ENCODE data around the gene HSD17B10. TPM values are rescaled to one million over a fixed set of nuclear protein-coding genes. Genes with fewer than 3 reads are reported as not detected.

Gene HSD17B10
- total and polyA plus RNA-seq, 2 of the 13 experiments (the other 11 are each of a cell fraction or from before 2014, with no cell fraction given), result 68.7 to 84.7 TPM

DNA sequence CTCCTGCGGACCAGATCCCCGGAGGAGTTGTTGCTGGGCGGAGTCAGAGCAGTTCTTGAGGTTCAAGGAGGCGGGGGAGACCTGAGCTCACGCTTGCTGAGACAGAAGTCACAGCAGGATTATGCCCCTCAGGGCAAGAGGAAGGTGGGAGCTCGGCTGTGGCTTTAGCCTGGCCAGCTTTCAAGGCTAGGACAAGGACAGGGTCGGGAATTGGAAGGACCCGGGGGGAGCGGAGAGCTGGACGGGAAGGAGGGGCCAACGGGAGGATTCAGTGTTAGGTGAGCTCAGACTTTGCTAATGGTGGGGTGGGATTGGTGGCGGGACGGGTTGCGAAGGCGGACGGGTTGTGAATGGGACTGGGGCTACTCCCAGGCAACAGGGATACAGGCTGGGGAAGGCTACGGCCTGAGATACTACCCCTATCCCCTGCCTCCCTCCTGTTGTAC lies 11.3 kb downstream of the HSD17B10 start, which contains the start of gene RIBC1:
RIBC1 (plus strand) TSS at position 13 of the 446 bp plus-strand sequence. CDS start 3,404 bp downstream, outside the sequence.
- no peak for TF ChIP-seq ZNF24 (IDR thresholded peaks at IDR 0.05)
- peak; percentile 23 for TF ChIP-seq HNRNPLL (IDR thresholded peaks at IDR 0.05; ENCODE audit: low read depth, low read length, poor library complexity, severe bottlenecking)
- TF ChIP-seq, protein P1, sequence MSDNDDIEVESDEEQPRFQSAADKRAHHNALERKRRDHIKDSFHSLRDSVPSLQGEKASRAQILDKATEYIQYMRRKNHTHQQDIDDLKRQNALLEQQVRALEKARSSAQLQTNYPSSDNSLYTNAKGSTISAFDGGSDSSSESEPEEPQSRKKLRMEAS (IDR thresholded peaks at IDR 0.05), result 0 out of 2 replicates have a peak, but pooled peaks have one; percentile 2
- TF ChIP-seq, protein P2, sequence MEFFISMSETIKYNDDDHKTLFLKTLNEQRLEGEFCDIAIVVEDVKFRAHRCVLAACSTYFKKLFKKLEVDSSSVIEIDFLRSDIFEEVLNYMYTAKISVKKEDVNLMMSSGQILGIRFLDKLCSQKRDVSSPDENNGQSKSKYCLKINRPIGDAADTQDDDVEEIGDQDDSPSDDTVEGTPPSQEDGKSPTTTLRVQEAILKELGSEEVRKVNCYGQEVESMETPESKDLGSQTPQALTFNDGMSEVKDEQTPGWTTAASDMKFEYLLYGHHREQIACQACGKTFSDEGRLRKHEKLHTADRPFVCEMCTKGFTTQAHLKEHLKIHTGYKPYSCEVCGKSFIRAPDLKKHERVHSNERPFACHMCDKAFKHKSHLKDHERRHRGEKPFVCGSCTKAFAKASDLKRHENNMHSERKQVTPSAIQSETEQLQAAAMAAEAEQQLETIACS (CRISPR knock-in tag; IDR thresholded peaks at IDR 0.05), result no peak
- TF ChIP-seq ZNF501 (CRISPR knock-in tag; IDR thresholded peaks at IDR 0.05), result 0 out of 2 replicates have a peak, but pooled peaks have one; percentile 8
- TF ChIP-seq SIN3A (IDR thresholded peaks at IDR 0.05; ENCODE audit: borderline replicate concordance, low read depth, low read length), result 0 out of 2 replicates have a peak, but pooled peaks have one; percentile 13
- Histone ChIP-seq H3K27me3 (ENCODE audit: control insufficient read depth in 1 of 2, insufficient read depth in 2 of 2, low read length in 2 of 2) (no peaks in the 10 kb centered on the region), H3K36me3 (replicated peaks in 1 of 2; ENCODE audit: control insufficient read depth in 1 of 2, insufficient read depth in 2 of 2, low read length in 2 of 2) (no peaks in the 10 kb centered on the region), H3K9ac (ENCODE audit: insufficient read depth, low read depth, low read length) (peak within 1 kb of the TSS; percentile 89), H3K79me2 (ENCODE audit: insufficient read depth, low read length) (peaks cover 27% of the 10 kb centered on the region), H3K4me2 (ENCODE audit: low read depth, low read length) (peak within 1 kb of the TSS; percentile 86), H3K27ac (ENCODE audit: extremely low read length, insufficient read depth, low read length) (peak within 1 kb of the TSS; percentile 94), H3K9me3 (ENCODE audit: low read length) (no peaks in the 10 kb centered on the region), H4K20me1 (ENCODE audit: insufficient read depth, low read length) (peaks cover 12% of the 10 kb centered on the region; the same call in 1 of the 2 replicates), H2AFZ (ENCODE audit: low read length) (no peak within 1 kb of the TSS), H3K4me1 (ENCODE audit: insufficient read depth, low read length) (peaks cover 16% of the 10 kb centered on the region), H3K4me3 (replicated peaks in 1 of 3; ENCODE audit: insufficient read depth in 1 of 3, low read depth in 2 of 3, low read length in 3 of 3) (peak within 1 kb of the TSS; percentile 73 to 80 (median 80))
- in situ Hi-C loops (cut with HindIII; ENCODE audit: extremely low pct_ligation_motif_present, low pct_unique_long_range_greater_than_20kb), result no loop called here
- no TSS peak for BruUV-seq (replicated peaks)
- FAIRE-seq (no peak), ATAC-seq (peak; percentile 36), DNase-seq (ENCODE audit: low spot score) (no peak)
- 9% methylated on average over 7 of the region's 17 CpGs for WGBS (ENCODE audit: low lambda C conversion rate)
- POLR2A ChIA-PET, result interaction anchor here (0.6 to 1.7 kb wide), 5 partner anchors 19 to 260 kb away, joined by 3 to 5 read pairs (median 4); no protein-coding TSS in a partner anchor
- CTCF ChIA-PET (ENCODE audit: low intra/inter-chr PET ratio, low total read pairs), result no interaction called here
- intact Hi-C loops (cut with micrococcal nuclease; ENCODE audit: unreplicated experiment), result loop anchor here (5.0 kb wide), 1 partner anchor 196 kb away; the partner anchor contains the start of gene KDM5C

All from HepG2 (cell line).